ENCODE data around the gene KLHL20.
"Not testable (repeated sequence)": the region's sequence is repeated elsewhere in the genome, so short reads cannot be mapped to it uniquely, and the experiment has no call there.

The KLHL20 gene, protein sequence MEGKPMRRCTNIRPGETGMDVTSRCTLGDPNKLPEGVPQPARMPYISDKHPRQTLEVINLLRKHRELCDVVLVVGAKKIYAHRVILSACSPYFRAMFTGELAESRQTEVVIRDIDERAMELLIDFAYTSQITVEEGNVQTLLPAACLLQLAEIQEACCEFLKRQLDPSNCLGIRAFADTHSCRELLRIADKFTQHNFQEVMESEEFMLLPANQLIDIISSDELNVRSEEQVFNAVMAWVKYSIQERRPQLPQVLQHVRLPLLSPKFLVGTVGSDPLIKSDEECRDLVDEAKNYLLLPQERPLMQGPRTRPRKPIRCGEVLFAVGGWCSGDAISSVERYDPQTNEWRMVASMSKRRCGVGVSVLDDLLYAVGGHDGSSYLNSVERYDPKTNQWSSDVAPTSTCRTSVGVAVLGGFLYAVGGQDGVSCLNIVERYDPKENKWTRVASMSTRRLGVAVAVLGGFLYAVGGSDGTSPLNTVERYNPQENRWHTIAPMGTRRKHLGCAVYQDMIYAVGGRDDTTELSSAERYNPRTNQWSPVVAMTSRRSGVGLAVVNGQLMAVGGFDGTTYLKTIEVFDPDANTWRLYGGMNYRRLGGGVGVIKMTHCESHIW

GRCh38 chr1:173714759-173715537, at the start of gene KLHL20:
TSS of gene KLHL20 (plus strand) at chr1:173714981. CDS start at chr1:173716044, 1,063 bp downstream.
- peak; percentile 90 for DNase-seq

- no peak for DNase-seq
These were observed 48.1 kb upstream of the KLHL20 start for GRCh38 chr1:173666646-173667045.

GRCh38 chr1:173669491-173669941, 45.3 kb upstream of the KLHL20 start, which contains the start of gene ANKRD45:
TSS of gene ANKRD45 (minus strand) at chr1:173669851. CDS start at chr1:173659418, 10,433 bp downstream.
- DNase-seq, result peak; percentile 47

DNA sequence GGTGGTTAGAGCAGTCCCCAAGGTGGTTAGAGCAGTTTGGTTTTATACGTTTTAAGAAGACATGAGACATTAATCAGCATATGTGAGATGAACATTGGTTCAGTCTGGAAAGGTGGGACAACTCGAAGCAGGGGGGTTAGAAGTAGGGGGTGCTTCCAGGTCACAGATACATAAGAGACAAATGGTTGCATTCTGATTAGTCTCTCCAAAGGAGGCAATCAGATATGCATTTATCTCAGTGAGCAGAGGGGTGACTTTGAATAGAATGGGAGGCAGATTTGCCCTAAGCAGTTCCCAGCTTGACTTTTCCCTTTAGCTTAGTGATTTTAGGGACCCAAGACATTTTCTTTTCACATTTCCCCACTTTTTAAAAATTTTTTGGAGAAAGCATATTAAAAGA, 40.3 kb upstream of the KLHL20 start:
- DNase-seq, result not testable (repeated sequence)

DNA sequence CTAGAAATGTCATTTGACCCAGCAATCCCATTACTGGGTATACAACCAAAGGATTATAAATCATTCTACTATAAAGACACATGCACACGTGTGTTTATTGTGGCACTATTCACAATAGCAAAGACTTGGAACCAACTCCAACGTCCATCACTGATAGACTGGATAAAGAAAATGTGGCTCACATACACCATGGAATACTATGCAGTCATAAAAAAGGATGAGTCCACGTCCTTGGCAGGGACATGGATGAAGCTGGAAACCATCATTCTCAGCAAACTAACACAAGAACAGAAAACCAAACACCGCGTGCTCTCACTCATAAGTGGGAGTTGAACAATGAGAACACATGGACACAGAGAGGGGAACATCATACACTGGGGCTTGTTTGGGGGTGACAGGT, 34.6 kb upstream of the KLHL20 start:
- not testable (repeated sequence) for DNase-seq

DNA sequence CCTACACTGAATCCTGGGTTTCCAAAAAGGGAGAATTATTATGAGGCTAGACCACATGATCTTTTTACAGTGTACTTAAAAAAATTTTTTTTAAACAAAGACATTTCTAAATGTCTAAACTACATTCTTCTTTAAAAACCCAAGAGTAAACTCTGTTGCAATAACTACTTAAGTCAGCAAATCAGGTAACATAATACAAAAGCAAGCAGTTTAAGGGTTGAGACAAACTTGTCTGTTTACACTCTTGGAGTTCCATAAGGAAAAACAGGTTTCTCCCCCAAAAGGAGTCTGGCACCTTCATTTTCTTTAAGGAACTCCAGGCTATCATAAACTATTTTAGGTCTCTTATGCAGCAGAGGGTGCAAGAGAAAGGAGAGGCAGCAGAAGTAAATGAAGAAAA, 32.6 kb upstream of the KLHL20 start:
- DNase-seq, result no peak

GRCh38 chr1:173683838-173684237, 30.9 kb upstream of the KLHL20 start:
- DNase-seq, result not testable (repeated sequence)

DNA sequence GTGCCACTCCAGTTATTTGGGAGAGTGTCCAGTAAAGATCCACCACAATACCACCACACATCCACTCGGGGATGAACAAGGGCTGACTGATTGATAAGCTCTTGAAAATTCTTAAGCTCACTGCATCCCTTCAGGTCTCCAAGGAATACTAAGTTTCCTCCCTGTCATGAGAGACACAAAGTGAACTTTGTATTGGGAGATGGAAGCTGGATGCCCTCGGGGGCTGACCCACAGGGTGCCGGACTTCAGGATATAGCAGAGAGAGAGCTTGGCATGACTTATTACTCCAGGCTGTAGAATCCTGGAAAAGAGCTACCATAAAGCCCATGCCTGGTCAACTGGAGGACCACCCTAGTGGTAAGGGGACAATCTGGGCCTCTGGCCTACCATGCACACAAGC, 29.7 kb upstream of the KLHL20 start:
- DNase-seq, result not testable (repeated sequence)

GRCh38 chr1:173688300-173688699, 26.5 kb upstream of the KLHL20 start:
- no peak for DNase-seq

DNA sequence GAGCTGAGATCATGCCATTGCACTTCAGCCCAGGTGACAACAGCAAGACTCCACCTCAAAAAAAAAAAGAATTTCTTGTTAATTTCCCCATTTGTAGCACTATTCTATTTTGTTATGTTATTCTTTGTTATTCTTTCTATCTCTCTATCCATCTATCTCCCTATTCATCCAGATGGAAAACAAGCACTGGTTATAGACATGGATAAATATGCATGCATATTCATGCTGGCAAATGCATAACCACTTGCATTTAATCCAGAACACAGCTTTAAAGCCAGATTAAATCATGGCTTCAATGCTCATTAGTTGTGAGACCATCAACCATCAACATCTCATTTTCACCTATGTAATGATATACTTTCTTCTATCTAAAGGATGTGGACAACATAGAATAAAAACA, 21.5 kb upstream of the KLHL20 start:
- no peak for DNase-seq

DNA sequence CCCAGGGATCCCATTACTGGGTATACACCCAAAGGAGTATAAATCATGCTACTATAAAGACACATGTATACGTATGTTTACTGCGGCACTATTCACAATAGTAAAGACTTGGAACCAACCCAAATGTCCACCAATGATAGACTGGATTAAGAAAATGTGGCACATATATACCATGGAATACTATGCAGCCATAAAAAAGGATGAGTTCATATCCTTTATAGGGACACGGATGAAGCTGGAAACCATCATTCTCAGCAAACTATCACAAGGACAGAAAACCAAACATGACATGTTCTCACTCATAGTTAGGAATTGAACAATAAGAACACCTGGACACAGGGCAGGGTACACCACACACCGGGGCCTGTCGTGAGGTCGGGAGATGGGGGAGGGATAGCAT, 13.5 kb upstream of the KLHL20 start:
- DNase-seq, result not testable (repeated sequence)

GRCh38 chr1:173702736-173703135, 12.0 kb upstream of the KLHL20 start:
- no peak for DNase-seq

DNA sequence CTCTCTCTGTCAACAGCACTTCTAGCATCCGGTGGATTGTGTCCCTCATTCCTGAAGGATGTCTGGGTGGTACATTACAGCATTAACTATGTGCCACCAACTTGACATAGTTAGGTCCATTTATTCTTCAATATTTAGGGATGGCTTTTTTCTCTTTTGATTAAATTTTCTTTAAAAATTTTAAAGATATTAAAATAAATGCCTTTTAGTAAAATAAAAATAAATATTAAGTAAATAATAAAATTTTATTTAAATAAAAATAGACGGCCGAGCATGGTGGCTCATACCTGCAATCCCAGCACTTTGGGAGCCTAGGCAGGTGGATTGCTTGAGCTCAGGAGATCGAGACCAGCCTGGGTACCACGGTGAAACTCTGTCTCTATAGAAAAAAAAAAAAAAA, 9.7 kb upstream of the KLHL20 start:
- DNase-seq, result no peak

DNA sequence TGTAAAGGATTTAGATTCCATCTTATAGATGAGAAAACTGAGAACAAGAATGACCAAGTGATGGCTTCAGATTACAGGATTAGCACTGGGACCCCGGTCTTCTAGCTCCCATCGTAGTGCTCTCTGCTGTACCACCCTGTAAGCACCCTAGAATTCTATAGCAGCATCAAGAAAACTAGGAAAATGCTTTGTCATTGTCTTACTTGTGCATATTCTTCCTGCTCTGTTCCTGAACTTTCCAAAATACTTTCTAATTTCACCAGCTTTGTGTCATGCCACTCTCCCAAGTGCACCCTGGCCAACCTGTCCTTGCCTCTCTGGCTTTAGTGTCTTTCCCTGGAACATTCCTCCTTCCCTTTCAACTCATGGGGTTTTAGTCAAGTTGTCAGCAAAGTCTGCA, 6.0 kb upstream of the KLHL20 start:
- DNase-seq, result no peak

GRCh38 chr1:173714441-173714758, 381 bp upstream of the KLHL20 start:
- DNase-seq, result no peak

DNA sequence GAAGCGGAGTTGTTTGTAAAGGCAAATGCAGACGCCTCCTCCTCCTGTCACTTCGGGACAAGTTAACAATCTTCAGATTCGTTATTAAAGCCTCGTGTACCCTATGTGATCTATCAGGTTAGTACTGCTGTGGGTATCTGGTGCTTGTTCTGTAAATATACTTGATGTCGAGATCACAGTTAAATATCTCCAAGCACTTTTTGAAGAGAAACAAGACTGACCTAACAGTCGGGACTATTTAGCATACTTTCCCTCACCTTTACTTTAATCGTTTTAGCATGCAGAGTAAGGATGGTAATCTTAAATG, 710 bp downstream of the KLHL20 start:
- DNase-seq, result no peak

GRCh38 chr1:173717238-173717637, 2.5 kb downstream of the KLHL20 start:
- no peak for DNase-seq

GRCh38 chr1:173731331-173731730, 16.6 kb downstream of the KLHL20 start:
- DNase-seq, result not testable (repeated sequence)

DNA sequence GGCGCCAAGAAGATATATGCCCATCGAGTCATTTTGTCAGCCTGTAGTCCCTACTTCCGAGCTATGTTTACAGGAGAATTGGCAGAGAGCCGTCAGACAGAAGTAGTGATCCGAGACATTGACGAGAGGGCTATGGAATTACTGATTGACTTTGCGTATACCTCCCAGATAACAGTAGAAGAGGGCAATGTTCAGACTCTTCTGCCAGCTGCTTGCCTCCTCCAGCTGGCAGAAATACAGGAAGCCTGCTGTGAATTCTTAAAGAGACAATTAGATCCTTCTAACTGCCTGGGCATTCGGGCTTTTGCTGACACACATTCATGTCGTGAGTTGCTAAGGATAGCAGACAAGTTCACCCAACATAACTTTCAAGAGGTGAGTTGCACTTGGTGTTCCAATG, 19.1 kb downstream of the KLHL20 start:
- no peak for DNase-seq

- DNase-seq, result not testable (repeated sequence)
These were observed 21.3 kb downstream of the KLHL20 start for GRCh38 chr1:173736104-173736503.

DNA sequence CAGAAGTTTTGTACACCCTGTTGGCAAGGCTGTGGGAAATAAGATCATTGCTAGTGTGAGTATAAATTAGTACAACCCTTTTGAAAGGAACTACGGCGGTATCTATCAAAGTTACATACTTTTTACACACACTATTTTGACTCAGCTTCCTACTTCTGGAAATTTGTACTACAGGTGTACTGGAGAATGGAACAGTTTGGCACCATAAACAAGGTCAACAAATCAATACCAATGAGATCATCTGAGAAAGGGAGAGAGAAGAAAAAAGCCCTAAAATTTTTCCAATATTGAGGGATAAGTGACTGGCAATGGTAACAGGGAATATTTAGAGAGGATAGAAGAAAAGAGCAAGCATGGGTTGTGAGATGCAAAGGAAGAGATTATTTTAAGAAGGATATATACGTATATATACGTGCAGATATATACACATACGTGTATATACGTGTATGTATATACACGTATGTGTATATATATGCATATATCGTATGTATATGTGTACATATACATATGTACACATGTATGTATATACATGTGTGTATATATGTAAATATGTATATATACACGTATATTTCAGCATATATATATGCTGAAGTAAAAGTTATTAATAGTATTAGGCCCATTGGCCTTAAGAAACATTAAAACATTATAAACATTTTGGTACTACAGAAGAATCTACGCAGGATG, 27.6 kb downstream of the KLHL20 start:
- no peak for DNase-seq

DNA sequence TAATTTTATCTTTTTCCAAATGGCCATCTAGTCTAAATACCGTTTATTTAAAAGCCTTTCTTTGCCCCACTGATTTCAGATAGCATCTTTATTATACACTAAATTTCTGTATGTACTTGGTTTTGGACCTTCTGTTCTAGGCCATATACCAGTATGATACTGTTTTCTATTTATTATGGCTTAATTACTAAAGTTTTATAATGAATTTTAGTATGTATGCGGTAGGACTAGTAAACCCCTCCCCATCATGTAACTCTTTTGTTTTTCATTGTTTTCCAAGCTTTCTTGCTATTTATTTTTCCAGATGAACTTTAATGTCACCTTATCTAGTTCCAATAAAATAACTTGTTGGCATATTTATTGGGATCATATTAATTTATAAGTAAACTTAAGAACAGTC, 29.9 kb downstream of the KLHL20 start:
- DNase-seq, result no peak

- no peak for DNase-seq
These were observed 34.4 kb downstream of the KLHL20 start for GRCh38 chr1:173749137-173749536.
